ENCODE measurements around the gene MAP3K1.
A peak's percentile ranks its signal among the peaks of the same experiment; 100 is the strongest.
"Not testable (repeated sequence)": the region's sequence is repeated elsewhere in the genome, so short reads cannot be mapped to it uniquely, and the experiment has no call there.

MAP3K1 gene

DNA sequence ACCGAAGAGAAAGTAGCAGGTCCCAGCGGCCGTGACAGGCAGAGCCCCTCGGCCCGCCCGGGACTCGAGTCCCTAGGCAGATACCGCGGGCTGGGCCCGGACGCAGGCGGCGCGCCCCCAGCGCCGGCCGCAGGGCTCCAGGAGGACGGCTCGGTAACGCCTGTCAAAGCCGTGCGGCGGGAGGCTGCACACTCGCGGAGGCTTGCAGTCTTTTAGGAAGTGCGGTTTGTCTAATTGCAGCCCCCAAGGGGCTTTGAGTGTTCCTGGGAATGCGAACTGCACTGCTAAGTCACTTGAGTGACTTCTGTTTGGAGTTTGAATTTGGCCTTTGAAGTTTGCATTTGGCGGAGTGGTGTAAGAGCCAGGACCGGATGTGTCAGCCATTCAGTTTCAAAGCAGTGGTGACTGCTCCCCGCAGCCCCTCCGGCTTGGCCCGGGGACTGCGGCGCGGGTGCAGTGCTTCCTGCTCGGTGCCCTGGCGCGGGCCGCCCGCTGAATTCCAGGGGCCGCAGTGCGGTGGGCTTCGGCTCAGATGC lies 1.3 kb downstream of the MAP3K1 start:
- DNase-seq (ENCODE audit: low read depth, low spot score) = peak; percentile 64
- Histone ChIP-seq H3K9ac (ENCODE audit: insufficient read length, low read depth) (peak overlapping the region; percentile 85), H3K4me3 (ENCODE audit: insufficient read length, low read depth) (peak overlapping the region; percentile 72), H3K27me3 (ENCODE audit: insufficient read depth, insufficient read length) (peaks cover 21% of the 10 kb centered on the region), H3K4me1 (ENCODE audit: insufficient read depth, insufficient read length) (no peaks in the 10 kb centered on the region), H3K9me3 (ENCODE audit: insufficient read depth, low read length) (no peaks in the 10 kb centered on the region), H3K36me3 (ENCODE audit: insufficient read depth, insufficient read length, low read length) (no peaks in the 10 kb centered on the region)
- TF ChIP-seq SUZ12 (IDR thresholded peaks at IDR 0.05; ENCODE audit: extremely low read depth, insufficient read depth, insufficient read length) = no peak

- no peak for DNase-seq (ENCODE audit: low read depth, low spot score)
- Histone ChIP-seq H3K27me3 (ENCODE audit: insufficient read depth, insufficient read length) (peaks cover 20% of the 10 kb centered on the region), H3K36me3 (ENCODE audit: insufficient read depth, insufficient read length, low read length) (no peaks in the 10 kb centered on the region), H3K4me1 (ENCODE audit: insufficient read depth, insufficient read length) (no peaks in the 10 kb centered on the region), H3K9ac (ENCODE audit: insufficient read length, low read depth) (peak overlapping the region; percentile 8), H3K9me3 (ENCODE audit: insufficient read depth, low read length) (no peaks in the 10 kb centered on the region), H3K4me3 (ENCODE audit: insufficient read length, low read depth) (peak overlapping the region; percentile 72)
- TF ChIP-seq YY1 (IDR thresholded peaks at IDR 0.05; ENCODE audit: insufficient read depth, insufficient read length) (no peak), SUZ12 (IDR thresholded peaks at IDR 0.05; ENCODE audit: extremely low read depth, insufficient read depth, insufficient read length) (no peak), ZNF274 (IDR thresholded peaks at IDR 0.05; ENCODE audit: low read depth, low read length) (no peak)
Measured at GRCh38 chr5:56817263-56818014, 2.1 kb downstream of the MAP3K1 start.

GRCh38 chr5:56818450-56819037 lies 3.2 kb downstream of the MAP3K1 start:
- no peak for TF ChIP-seq ZNF274 (IDR thresholded peaks at IDR 0.05; ENCODE audit: low read depth, low read length)
- TF ChIP-seq YY1 (IDR thresholded peaks at IDR 0.05; ENCODE audit: insufficient read depth, insufficient read length) = no peak
- no peak for TF ChIP-seq SUZ12 (IDR thresholded peaks at IDR 0.05; ENCODE audit: extremely low read depth, insufficient read depth, insufficient read length)
- H3K4me1 ChIP-seq (ENCODE audit: insufficient read depth, insufficient read length) = no peaks in the 10 kb centered on the region
- no peaks in the 10 kb centered on the region for H3K9me3 ChIP-seq (ENCODE audit: insufficient read depth, low read length)
- DNase-seq (ENCODE audit: low read depth, low spot score) = no peak
- no peaks in the 10 kb centered on the region for H3K36me3 ChIP-seq (ENCODE audit: insufficient read depth, insufficient read length, low read length)
- H3K4me3 ChIP-seq (ENCODE audit: insufficient read length, low read depth) = no peak overlapping the region
- H3K27me3 ChIP-seq (ENCODE audit: insufficient read depth, insufficient read length) = peaks cover 9% of the 10 kb centered on the region
- H3K9ac ChIP-seq (ENCODE audit: insufficient read length, low read depth) = no peak overlapping the region

- Histone ChIP-seq H3K4me3 (ENCODE audit: insufficient read length, low read depth) (no peak overlapping the region), H3K4me1 (ENCODE audit: insufficient read depth, insufficient read length) (no peaks in the 10 kb centered on the region), H3K9me3 (ENCODE audit: insufficient read depth, low read length) (no peaks in the 10 kb centered on the region), H3K27me3 (ENCODE audit: insufficient read depth, insufficient read length) (peaks cover 2% of the 10 kb centered on the region), H3K36me3 (ENCODE audit: insufficient read depth, insufficient read length, low read length) (no peaks in the 10 kb centered on the region), H3K9ac (ENCODE audit: insufficient read length, low read depth) (no peak overlapping the region)
- DNase-seq (ENCODE audit: low read depth, low spot score) = no peak
- TF ChIP-seq ZNF274 (IDR thresholded peaks at IDR 0.05; ENCODE audit: low read depth, low read length) = no peak
Measured at GRCh38 chr5:56819060-56819881, 3.9 kb downstream of the MAP3K1 start.

DNA sequence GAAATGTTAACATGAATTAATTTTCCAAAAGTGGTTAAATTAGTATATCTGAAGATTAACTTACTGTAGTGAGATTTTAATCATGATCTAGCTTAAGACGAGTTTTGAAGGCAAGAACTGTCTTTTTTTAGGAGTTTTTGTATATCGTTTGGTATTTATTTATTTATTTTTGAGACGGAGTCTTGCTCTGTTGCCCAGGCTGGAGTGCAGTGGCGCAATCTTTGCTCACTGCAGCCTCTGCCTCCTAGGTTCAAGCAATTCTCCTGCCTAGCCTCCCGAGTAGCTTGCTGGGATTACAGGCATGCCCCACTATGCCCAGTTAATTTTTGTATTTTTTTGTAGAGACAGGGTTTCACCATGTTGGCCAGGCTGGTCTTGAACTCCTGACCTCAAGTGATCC lies 6.5 kb downstream of the MAP3K1 start:
- not testable (repeated sequence) for DNase-seq (ENCODE audit: low read depth, low spot score); H3K4me1 ChIP-seq (ENCODE audit: insufficient read depth, insufficient read length); H3K4me3 ChIP-seq (ENCODE audit: insufficient read length, low read depth); H3K9me3 ChIP-seq (ENCODE audit: insufficient read depth, low read length); H3K27me3 ChIP-seq (ENCODE audit: insufficient read depth, insufficient read length); H3K36me3 ChIP-seq (ENCODE audit: insufficient read depth, insufficient read length, low read length); H3K9ac ChIP-seq (ENCODE audit: insufficient read length, low read depth)

- no peaks in the 10 kb centered on the region for H3K9me3 ChIP-seq (ENCODE audit: insufficient read depth, low read length)
- peaks cover 5% of the 10 kb centered on the region for H3K4me1 ChIP-seq (ENCODE audit: insufficient read depth, insufficient read length)
- H3K9ac ChIP-seq (ENCODE audit: insufficient read length, low read depth) = no peak overlapping the region
- no peaks in the 10 kb centered on the region for H3K27me3 ChIP-seq (ENCODE audit: insufficient read depth, insufficient read length)
- H3K36me3 ChIP-seq (ENCODE audit: insufficient read depth, insufficient read length, low read length) = peaks cover 3% of the 10 kb centered on the region
- H3K4me3 ChIP-seq (ENCODE audit: insufficient read length, low read depth) = no peak overlapping the region
- no peak for DNase-seq (ENCODE audit: low read depth, low spot score)
- TF ChIP-seq ZNF274 (IDR thresholded peaks at IDR 0.05; ENCODE audit: low read depth, low read length) (no peak), YY1 (IDR thresholded peaks at IDR 0.05; ENCODE audit: insufficient read depth, insufficient read length) (no peak), SUZ12 (IDR thresholded peaks at IDR 0.05; ENCODE audit: extremely low read depth, insufficient read depth, insufficient read length) (no peak)
Measured at GRCh38 chr5:56822981-56823380, 7.6 kb downstream of the MAP3K1 start.

GRCh38 chr5:56824019-56824418 lies 8.7 kb downstream of the MAP3K1 start:
- H3K4me3 ChIP-seq (ENCODE audit: insufficient read length, low read depth) = no peak overlapping the region
- no peaks in the 10 kb centered on the region for H3K9me3 ChIP-seq (ENCODE audit: insufficient read depth, low read length)
- no peak overlapping the region for H3K9ac ChIP-seq (ENCODE audit: insufficient read length, low read depth)
- no peak for DNase-seq (ENCODE audit: low read depth, low spot score)
- peaks cover 3% of the 10 kb centered on the region for H3K36me3 ChIP-seq (ENCODE audit: insufficient read depth, insufficient read length, low read length)
- H3K27me3 ChIP-seq (ENCODE audit: insufficient read depth, insufficient read length) = no peaks in the 10 kb centered on the region
- TF ChIP-seq SUZ12 (IDR thresholded peaks at IDR 0.05; ENCODE audit: extremely low read depth, insufficient read depth, insufficient read length) = no peak
- no peak for TF ChIP-seq YY1 (IDR thresholded peaks at IDR 0.05; ENCODE audit: insufficient read depth, insufficient read length)
- TF ChIP-seq ZNF274 (IDR thresholded peaks at IDR 0.05; ENCODE audit: low read depth, low read length) = no peak
- peaks cover 5% of the 10 kb centered on the region for H3K4me1 ChIP-seq (ENCODE audit: insufficient read depth, insufficient read length)
